HG03095 (cell line): ENCODE measurements around the gene INPP5E.

Experiments used
- ATAC-seq: cut with Tn5 transposase; IDR thresholded peaks from one replicate; pipeline ENCODE4 v1.9.1; 2021; ENCODE audit warnings: moderate library complexity; ENCODE audit not compliant: unreplicated experiment

INPP5E gene

DNA sequence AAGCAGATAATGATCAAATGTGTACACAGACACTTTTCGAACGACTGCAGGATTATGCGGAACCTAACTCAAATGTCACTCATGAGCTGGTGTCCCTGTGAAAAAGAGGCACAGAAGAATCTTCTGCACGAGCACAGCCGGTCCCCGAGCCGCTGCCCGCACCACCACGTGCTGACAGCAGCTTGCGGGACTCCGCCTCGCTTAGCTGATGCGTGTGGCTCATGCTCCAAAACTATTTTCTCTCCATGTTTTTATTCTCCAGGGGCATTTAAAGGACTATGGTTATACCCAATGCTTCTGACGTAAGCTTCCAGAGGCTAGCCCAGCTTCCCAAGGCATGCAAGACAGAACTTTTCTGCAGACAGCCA is 33.7 kb upstream of the INPP5E start:
- no peak for ATAC-seq

DNA sequence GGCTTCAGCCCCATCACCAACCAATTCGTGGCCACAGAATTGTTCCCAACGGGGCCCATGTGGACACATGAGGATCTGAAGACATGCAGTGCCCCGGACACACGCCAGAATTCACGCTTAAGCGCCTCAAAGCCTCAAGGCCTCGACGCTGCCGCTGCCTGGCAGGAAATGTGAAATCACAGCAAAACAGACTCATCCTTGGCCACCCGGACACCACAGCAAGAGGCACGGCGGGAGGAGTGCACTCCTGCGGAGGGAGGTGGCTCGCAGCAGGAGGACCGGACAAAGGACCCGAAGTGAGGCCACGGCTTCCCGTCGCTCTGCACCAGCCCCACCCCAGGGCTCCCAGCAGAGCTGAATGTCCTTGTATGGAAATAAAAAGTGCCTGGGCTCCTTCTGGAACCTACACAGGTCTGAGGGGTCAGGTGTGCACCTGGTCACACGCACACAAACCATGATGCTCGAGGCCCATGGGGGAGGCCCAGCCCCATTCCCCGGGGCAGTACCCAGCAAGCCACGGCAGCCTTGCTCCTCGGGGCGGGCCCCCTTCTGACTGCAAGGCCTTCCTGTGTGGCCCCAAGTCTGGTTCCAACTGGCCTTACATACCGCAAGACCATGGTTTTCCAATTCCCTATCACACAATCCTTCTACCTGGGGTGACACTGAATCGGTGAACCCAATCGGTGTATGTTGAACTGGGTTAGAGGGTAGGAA is 33.2 kb upstream of the INPP5E start:
- ATAC-seq: no peak

DNA sequence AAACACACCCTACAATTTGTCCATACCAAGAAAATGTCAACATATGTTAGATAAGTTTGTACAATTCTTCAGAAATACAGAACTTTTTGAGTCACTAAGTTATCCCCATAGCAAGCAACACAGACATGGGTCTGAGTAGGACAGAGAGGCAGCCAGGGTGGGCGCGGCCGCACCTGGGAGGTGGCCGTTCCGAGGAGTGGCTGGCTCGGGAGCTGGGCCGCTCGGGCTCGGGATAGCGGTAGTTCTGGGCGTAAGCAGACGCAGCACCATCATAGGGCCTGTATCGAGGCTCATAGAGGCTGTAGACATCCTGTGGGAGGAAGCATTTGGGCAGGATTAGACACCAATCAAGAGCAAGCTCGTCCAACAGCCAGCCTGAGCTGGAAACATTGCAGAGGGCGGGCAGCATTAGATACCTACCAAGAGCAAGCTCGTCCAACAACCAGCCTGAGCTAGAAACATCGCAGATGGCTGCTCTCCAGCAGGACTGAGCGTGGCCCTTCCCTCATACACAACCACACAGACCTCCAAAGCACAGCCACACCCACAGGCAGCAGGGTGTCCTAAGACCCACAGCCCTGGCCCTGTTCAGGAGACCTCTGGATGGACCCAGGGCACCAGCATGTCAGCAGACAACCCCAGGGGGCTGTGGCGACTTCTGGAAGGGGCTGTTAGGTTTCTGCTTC is 32.3 kb upstream of the INPP5E start:
- no peak for ATAC-seq

DNA sequence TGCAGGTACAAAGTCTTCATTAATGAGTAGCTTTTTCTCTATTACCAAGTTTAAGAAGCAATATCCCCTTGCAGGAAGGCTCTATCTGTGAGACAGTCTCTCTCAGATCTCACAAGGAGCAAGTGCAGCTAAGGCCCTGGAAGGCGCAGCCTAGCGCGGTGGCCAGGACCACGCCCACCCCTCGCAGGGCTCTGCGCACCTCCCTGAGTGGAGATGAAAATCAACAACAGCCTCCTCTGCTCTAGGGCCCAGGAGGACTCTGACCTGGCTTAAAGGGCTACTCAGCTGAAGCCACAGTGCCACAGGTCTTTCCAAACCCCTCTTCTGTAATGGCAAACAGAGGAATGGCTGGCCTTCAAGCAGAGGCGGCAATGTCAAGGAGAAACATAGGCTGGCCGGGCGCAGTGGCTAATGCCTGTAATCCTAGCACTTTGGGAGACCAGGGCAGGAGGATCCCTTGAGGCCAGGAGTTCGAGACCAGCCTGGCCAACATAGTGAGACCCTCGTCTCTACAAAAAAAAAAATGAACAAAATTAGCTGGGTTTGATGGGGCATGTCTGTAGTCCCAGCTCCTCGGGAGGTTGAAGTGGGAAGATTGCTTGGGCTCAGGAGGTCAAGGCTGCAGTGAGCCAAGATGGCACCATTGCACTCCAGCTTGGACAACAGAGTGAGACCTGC is 31.3 kb upstream of the INPP5E start:
- no peak for ATAC-seq

DNA sequence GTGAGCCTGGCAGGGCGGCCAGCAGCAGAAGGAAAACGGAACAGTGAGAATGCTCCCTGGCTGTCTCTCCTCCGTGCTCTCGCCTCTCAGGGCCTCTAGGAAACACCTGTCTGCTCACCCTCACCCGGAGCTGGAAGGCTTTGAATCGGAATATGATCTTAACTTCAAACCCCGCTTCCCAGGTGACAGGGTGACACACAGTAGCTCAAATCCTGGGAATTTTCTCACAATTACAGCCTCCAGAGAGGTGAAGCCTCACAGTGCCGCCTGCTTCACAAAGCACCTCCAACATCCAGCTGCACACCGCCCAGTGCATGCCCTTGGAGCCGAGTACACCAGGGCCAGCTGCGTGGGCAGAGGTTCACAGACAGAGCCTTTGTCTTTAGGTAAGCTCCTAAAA is 30.7 kb upstream of the INPP5E start:
- ATAC-seq: no peak

DNA sequence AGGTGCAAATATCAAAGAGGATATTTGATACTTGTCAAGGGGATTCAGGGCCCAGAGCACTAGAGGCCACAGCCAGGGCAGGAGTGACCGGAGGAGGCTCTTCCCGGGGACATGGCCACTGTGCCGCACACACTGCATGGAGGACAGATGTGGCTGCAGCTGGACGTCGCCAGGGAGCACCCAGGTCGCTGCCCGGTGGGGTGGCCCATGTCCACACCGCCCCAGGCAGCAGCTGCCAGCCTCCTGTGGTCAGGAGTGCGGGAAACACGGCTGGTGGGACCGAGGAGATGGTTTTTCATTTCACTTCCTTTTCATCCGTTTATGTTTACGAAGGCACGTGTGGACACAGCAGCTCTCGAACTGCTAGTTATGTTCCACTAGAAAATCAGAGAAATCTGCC is 28.1 kb upstream of the INPP5E start:
- no peak for ATAC-seq

DNA sequence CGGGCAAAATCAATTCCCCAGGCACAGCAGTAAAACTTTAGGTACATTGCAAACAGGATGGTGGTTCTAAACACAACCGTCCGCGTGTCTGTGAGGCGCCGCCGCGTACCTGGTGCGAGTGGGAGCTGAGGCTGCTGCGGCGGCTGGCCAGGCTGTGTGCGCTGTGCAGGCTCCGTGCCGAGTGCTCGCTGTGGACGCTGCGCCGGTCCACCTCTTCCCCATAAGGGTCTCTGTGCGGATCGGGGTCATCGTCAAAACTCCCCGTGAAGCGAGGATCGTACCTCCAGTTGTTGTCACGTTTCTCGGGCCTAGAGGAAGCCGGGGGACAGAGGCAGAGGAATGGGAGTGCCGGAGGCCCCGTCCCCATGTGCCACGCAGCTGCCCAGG is 26.5 kb upstream of the INPP5E start:
- no peak for ATAC-seq

DNA sequence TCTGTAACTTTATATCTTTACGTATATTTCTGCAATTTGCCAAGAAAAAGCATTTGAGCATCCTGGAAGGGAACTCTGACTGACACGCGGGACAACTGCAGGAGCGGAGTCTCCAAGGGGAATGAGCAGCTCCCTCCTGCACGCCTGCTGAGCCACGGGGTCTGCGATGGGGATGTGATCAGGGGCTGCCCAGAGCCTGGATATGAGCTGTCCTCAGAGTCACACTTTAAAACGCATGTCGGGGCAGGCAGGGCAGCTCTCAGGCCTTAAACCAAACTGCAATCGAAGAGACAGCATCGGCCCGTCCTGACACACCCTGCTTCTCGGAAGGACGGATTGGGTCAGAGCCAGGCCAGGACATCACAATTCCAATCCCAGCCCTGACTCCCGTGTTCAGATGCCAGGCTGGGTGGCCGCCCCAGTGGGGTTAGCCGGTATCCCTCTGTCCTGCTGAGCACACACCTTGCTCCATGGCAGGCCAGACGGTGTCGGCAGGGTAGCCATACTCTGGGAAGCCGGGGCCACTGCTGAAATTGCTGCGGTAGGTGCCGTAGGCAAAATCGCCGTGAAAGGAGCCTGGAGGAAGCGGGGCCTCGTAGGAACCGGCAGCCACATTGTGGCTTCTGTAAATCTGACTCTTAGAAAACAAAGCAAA is 26.0 kb upstream of the INPP5E start:
- ATAC-seq: no peak

DNA sequence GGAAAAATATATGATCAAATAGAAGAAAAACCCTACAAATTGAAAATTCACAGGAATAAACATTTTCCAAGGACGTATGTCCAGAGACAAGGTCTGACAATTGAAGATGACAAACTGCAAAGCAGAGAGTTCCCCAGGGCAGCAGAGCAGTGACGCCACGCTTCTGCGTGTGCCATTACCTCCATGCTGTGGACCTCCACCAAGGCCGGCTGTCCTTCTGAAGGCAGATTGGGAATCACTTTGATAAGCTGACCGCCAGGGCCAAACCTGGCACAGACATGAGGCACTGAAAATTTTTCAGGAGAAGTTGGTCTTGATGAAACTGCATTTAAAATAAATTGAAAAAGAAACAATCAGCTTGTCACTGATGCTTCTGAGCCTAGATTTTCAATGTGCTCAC is 24.6 kb upstream of the INPP5E start:
- ATAC-seq: no peak

DNA sequence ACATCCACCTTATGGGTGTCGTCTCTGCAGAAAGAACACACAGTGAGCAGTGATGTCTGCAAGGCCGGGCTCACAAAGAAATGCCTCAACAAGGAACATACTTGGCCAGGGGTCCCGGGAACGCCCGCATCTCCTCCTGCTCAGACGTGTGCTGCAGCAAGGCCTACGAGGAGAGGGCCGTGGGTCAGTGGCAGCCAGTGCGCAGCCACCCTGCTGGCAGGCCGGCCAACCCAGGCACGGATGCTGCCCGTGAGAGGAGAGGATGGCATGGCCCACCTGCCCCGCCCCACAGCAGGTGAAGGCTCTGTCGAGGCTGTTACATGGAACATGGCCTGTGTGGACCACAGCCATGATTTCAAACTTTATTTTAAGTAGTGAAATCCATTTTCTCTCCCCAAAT is 23.9 kb upstream of the INPP5E start:
- no peak for ATAC-seq

DNA sequence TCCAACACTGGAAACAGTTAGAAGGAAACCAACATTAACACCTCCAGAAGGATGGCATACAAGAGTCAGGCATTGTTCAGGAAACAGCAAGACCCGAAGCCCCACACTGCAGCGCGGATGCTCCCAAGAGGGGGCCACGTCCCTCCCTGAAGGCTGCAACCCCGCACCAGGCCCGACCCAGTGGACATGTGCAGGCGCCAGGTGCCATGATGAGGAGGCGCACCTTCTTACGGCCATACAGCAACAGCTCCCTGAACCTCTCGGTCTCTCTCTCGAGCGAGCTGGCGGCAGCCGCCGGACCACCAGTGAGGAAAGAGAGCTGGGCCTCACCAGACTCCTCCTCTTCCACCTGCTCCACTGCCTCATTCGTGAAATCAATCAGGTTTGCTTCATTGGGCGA is 23.0 kb upstream of the INPP5E start:
- no peak for ATAC-seq

DNA sequence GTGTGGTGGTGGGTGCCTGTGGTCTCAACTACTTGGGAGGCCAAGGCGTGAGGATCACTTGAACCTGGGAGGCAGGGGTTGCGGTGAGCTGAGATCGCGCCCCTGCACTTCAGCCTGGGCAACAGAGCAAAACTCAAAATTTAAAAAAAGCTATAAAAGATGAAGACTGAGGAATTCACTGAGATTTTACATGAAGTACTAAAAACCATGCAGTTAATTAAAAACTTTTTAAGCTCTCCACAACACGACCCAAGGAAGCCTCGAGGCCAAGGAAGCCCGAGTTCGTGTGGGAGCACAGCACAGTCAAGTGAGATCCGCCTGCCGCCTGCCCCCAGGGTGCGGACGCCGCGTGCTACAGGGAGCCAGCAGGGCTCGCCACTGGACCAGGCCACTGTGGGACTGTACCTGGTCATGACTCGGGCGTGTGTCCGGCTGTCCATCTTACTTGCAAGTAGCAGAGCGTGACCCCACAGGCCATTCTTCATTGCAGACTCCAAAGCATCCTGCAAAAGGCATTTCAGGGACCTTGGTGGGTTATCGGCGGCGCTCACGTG is 21.2 kb upstream of the INPP5E start:
- ATAC-seq: no peak

DNA sequence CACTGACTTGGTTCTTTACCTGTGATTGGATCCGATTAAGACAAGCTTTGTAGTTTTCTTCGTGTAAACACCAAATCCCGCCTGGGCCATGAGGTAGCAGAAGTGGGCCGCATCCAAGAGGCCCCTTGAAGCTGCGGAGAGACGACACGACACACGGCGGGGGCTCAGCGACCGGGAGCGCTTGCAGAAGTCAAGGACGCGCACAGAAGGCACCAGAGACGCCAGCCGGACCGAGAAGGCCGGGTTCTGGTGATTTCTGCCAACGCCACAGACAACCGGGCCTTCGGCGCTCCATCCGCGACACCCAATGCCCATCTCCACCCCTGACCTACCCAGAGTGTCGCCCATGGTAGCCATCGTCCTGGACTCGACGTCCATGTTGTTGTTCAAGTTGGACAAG is 19.8 kb upstream of the INPP5E start:
- no peak for ATAC-seq

DNA sequence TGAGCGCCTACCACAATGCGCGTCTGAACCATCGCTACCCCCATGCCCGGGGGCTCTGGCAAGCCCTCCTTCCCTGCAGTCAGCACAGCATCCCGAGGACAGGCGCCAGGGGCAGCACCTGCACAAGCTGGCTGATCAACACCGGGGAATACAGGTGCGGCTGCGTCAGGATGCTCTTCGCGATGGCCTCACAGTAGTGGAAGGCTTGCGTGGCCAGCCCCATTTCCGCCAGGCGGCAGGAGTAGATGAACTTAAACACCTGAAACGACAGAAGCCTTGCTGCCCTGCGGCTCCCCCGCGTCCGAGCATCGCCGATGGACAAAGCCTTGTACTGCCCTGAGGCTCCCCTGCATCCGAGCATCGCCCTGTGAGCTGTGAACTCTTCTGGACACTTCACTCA is 17.7 kb upstream of the INPP5E start:
- no peak for ATAC-seq

DNA sequence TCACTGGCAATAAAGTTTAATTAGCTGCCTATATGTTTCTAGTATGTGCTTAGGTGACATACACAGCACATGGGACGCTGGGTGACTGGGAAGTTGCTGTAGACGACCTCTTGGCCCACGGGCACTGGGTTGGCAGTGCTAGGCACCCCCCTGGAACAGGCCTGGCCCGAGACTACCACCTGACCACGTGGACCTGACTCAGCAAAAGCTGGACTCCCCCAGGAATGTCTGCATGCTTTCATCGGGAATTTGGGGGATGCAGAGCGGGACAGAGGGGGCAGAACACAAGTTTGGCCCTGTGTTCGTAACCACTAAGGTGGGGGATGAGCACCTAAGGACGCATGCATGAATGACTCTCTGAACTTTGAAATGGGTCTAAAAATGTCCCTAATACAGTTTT is 16.6 kb upstream of the INPP5E start:
- ATAC-seq: no peak

DNA sequence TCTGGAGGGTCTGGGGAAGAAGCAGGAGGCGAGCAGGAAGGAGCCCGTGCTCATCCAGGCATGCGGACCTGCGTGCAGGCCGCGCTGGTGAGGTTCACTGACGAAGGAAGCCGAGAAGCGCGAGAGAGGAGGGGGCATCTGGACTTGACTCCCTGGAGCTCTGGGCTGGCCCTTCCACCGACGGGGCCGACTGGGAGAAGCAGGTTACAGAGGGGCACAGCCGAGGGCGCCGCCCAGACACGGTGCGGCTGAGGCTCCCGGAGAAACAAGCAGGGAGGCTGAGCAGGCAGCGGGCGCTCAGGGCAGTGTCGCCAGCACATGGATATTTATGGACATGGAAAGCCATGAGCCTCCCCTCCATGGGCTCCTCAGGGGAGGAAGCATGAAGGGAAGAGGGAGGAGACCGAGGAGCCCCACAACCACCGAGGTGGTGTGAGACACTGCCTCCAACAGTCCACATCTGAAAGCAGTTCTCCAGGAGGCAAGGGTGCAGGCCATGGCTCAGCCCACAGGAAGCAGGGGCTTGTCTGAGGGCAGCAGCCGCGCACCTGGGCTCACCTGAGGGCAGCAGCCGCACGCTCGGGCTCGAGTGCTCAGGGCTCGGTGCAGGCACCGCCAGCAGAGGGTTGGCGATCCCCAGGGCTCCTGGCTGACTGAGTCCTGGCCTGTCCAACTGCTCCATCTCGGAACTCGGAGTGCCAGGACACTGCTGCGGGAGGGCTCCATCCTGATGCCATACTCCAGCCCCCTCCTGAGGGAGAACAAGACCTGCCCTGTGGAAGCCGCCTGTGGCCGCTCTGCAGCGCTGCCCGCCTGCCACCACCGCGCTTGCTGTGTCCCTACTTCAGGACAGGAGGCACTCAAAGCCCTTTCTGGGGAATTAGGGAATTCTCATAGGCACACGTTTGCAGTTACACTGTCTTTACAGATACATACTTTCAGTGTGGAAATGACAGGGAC is 15.7 kb upstream of the INPP5E start:
- no peak for ATAC-seq

DNA sequence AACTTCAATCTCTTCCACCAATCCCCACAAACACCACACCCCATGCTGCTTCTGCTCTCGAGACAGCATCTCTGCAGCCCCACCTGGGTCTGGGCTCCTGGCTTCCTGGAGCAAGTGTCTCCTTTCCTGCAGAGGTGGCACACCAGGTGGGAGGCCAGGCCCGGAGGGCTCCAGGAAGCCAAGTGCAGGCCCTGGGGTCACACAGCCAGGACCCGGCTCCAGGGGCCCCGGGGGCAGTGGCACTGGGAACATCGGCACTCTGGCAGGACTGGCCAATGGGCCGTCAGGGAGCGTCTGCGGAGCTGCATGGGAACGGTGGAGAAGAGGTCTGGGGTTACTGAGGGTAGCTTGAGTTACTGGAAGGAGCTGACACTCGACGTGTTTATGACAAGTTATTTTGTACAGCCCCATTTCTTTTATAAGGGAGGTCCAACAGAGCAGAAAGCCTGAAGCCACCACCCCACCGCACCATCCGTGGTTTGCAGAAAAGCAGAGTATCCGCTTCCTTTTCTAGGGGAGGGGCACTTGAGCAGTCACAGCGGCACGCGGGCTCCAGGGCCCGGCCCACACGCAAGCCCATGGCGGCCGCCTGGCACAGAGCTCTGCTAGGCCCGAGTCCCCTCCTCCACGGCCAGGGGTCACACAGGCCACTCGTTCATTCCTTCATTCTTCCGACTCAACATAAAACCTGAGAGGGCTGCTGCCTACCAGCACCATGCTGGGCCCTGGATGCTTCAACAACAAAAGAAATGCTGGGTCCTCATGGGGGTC is 14.6 kb upstream of the INPP5E start:
- no peak for ATAC-seq

DNA sequence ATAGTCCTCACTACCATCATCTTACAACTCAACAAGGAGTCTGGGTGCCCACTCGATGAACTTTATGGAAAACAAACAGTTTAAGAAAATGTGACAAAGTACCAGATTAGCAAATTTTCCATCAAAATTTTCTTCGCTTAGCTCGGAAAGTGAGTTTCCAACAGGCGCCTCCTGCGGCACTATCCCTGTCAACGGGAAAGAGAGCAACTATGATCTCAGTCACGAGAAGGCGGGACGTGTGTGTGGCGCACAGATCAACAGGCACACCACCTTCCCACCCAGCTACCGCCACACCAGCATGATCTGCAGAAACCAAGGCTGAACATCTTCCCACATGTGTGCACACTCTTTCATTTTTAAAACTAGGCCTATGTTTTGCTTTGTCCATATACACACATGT is 13.7 kb upstream of the INPP5E start:
- ATAC-seq: no peak

DNA sequence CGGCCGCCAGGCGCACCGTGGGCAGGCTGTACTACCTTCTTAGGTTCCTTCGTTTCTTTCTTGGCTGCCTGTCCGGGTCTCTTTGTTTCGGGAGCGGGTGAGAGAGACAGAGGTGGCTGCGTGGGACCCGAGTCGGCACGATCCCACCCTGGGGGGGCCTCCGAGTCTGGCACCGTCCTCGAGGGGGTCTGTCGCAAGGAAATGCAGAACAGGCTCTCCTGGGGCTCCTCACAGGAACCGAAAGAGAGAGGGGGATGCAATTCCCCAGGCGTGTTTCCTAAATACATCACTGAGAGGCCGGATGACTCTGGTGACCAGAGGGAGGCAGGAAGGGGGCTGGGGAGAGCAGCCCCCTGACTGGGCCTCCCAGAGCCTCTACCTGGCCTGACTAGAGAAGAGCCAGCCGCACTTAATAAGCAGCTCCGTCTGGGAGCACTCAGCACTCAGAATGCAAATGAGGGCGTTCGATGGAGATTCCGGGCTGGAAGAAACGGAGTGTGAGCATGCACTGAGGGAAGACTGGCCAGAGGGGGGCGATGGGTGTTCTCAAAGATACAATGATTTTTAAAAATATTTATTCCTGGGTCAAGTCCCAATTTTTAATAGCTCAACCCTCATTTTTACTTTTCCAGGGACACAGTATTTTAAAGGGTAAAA is 11.7 kb upstream of the INPP5E start:
- no peak for ATAC-seq
